KMS-11 (cell line): ENCODE data around the gene OTOF.

Experiments
- H2AFZ ChIP-seq: fragments of 200-600 bp; sonication (generic); 2 replicates; pipeline ENCODE4 v1.6.1; 2016; ENCODE audit warnings: antibody characterized with exemption, mixed run types, low read depth
- H3K27ac ChIP-seq: fragments of 200-600 bp; sonication (generic); 2 replicates; pipeline ENCODE4 v1.6.1; 2016; ENCODE audit warnings: mild to moderate bottlenecking, mixed run types
- H3K27me3 ChIP-seq: fragments of 200-600 bp; sonication (generic); 2 replicates; pipeline ENCODE4 v1.6.1; 2017; ENCODE audit warnings: mild to moderate bottlenecking, low read depth, mixed run types, moderate library complexity; ENCODE audit not compliant: insufficient read depth
- H3K36me3 ChIP-seq: fragments of 200-600 bp; sonication (generic); 2 replicates; pipeline ENCODE4 v1.6.1; 2017; ENCODE audit warnings: mild to moderate bottlenecking, mixed run types; ENCODE audit not compliant: insufficient read depth
- H3K4me1 ChIP-seq: fragments of 200-600 bp; sonication (generic); 2 replicates; pipeline ENCODE4 v1.6.1; 2016; ENCODE audit warnings: mild to moderate bottlenecking, low read depth, mixed run types; ENCODE audit not compliant: poor library complexity, severe bottlenecking
- H3K4me2 ChIP-seq: fragments of 200-600 bp; sonication (generic); 2 replicates; pipeline ENCODE4 v1.7.0; 2016; ENCODE audit warnings: mild to moderate bottlenecking, mixed run types
- H3K4me3 ChIP-seq: fragments of 200-600 bp; sonication (generic); IDR thresholded peaks from 2 replicates; pipeline ENCODE4 v1.6.1; 2017; ENCODE audit warnings: low read depth, low read length, mixed read lengths; ENCODE audit not compliant: insufficient read depth
- H3K79me2 ChIP-seq: fragments of 200-600 bp; sonication (generic); 2 replicates; pipeline ENCODE4 v1.6.1; 2016; ENCODE audit warnings: low read depth, mixed run types; ENCODE audit not compliant: insufficient read depth
- H3K9ac ChIP-seq: fragments of 200-600 bp; sonication (generic); 2 replicates; pipeline ENCODE4 v1.6.1; 2016; ENCODE audit warnings: mild to moderate bottlenecking, mixed run types
- H4K20me1 ChIP-seq: fragments of 200-600 bp; sonication (generic); 2 replicates; pipeline ENCODE4 v1.6.1; 2016; ENCODE audit warnings: mild to moderate bottlenecking, mixed run types; ENCODE audit not compliant: insufficient read depth
- CTCF ChIP-seq: fragments of 200-600 bp; sonication (generic); conservative IDR thresholded peaks from 2 replicates; pipeline ENCODE4 v1.6.1; 2017; ENCODE audit warnings: low read depth, mild to moderate bottlenecking, antibody characterized with exemption, low read length, moderate library complexity, mixed read lengths

Gene OTOF

GRCh38 chr2:26481706-26482105 lies 3.8 kb upstream of the OTOF start:
- Histone ChIP-seq H3K4me3 (no peak overlapping the region), H3K4me2 (no peak overlapping the region), H3K9ac (no peak overlapping the region), H3K27me3 (no peaks in the 10 kb centered on the region), H3K4me1 (no peaks in the 10 kb centered on the region), H3K36me3 (no peaks in the 10 kb centered on the region), H4K20me1 (no peaks in the 10 kb centered on the region), H2AFZ (no peak overlapping the region), H3K79me2 (no peaks in the 10 kb centered on the region), H3K27ac (no peak overlapping the region)
- no peak for TF ChIP-seq CTCF

DNA sequence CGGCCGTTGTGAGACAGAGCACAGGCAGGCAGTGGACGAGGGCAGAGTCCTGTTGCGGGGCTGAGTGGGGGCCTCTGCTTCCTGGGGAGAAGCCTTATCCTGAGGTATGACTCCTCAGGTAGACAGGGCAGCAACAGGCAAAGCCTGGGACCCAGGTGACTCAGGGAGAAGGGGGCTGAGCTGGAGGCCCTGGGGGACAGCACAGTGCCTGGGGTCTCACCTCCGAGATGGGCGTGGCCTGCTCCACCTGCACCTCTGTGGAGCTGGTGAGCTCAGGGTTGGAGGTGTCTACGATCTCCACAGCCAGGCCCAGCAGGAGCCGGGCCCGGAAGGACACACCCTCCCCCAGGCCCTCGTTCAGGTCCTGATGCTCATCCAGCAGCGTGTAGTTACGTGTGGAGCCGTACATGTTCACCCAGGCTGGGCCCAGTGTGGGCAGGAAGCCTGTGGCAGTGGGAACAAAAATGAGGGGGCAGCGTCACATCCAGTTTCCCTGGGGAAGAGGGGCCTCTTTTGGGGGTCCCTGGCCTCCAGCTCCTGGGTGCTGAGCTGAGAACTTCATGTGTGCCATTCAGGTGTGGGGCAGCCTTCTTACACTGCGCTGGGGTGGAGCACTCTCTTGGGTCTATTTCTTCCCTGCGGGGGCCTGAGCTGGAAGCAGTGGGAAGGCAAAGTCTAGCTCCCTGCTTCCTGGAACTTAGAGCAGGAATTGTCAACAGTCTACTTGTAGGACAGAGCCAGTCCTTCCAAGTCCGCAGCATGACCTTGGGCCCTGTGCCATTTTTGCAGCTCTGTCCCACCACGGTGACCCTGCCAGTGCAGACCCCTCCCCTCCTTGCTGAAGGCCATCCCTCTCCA lies 2.9 kb upstream of the OTOF start:
- Histone ChIP-seq H3K4me2 (no peak overlapping the region), H4K20me1 (no peaks in the 10 kb centered on the region), H3K27me3 (no peaks in the 10 kb centered on the region), H3K79me2 (no peaks in the 10 kb centered on the region), H3K9ac (no peak overlapping the region), H3K4me3 (no peak overlapping the region), H2AFZ (no peak overlapping the region), H3K36me3 (no peaks in the 10 kb centered on the region), H3K27ac (no peak overlapping the region), H3K4me1 (no peaks in the 10 kb centered on the region)
- no peak for TF ChIP-seq CTCF

GRCh38 chr2:26479789-26480565 lies 2.1 kb upstream of the OTOF start:
- no peak overlapping the region for H3K9ac ChIP-seq
- no peak overlapping the region for H3K27ac ChIP-seq
- H2AFZ ChIP-seq, result no peak overlapping the region
- no peaks in the 10 kb centered on the region for H4K20me1 ChIP-seq
- H3K4me2 ChIP-seq, result no peak overlapping the region
- no peaks in the 10 kb centered on the region for H3K79me2 ChIP-seq
- no peak overlapping the region for H3K4me3 ChIP-seq
- TF ChIP-seq CTCF, result no peak
- no peaks in the 10 kb centered on the region for H3K36me3 ChIP-seq
- H3K27me3 ChIP-seq, result no peaks in the 10 kb centered on the region
- no peaks in the 10 kb centered on the region for H3K4me1 ChIP-seq

DNA sequence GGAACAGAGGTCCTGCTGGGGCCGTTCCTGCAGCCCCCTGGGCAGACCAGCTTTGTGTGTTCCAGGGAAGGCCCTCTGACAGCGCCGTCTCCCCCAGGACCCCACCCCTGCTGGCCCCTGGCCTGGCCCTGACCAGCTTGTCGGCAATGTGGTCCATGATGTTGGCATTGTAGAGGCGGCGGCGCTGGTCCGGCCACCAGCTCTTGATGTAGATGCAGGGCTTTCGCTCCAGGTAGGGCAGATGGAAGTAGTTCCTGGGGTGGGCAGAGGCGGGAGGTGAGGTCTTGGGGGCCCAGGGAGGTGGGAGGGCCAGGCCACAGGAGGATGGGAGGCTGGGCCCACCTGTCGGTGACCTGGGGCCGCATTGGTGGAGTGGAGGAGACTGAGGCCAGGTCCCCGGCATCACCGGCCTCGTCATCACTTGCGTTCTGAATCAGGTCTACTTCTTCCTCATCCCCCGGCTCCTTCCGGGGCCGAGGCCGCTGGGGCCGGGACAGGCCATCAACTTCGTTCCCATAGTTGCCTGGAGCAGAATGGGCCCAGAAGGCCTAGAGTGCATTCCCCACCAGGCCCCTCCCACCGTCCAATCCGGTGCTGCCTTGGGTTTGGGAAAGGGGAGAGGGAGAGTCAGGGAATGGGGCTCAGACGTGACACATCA lies 1.3 kb upstream of the OTOF start:
- no peaks in the 10 kb centered on the region for H4K20me1 ChIP-seq
- no peaks in the 10 kb centered on the region for H3K79me2 ChIP-seq
- no peak overlapping the region for H3K27ac ChIP-seq
- TF ChIP-seq CTCF, result no peak
- no peak overlapping the region for H2AFZ ChIP-seq
- no peaks in the 10 kb centered on the region for H3K4me1 ChIP-seq
- no peaks in the 10 kb centered on the region for H3K27me3 ChIP-seq
- no peak overlapping the region for H3K4me3 ChIP-seq
- H3K9ac ChIP-seq, result no peak overlapping the region
- no peak overlapping the region for H3K4me2 ChIP-seq
- H3K36me3 ChIP-seq, result no peaks in the 10 kb centered on the region
